ENCODE measurements around the gene DDX54.
"Not testable (repeated sequence)": the region's sequence is repeated elsewhere in the genome, so short reads cannot be mapped to it uniquely, and the experiment has no call there.

The DDX54 gene

DNA sequence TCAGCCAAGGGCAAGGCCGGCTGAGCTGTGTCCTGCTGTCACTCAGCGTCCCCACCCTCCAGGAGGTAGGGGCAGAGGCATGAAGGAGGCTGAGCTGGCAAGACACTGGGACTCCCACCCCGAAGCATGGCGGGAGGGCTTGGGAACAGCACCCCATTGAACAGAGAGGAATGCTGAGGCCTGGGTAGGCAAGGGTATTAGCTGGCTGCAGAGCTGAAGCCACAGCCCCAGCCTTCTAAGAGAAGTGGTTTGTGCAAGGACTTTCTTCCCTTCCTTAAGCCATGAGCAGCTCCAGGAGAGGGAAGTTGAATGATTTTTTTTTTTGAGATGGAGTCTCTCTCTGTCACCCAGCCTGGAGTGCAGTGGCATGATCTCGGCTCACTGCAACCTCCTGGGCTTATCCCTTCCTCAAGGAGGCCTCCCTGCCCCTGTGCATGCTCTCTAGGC is 42.4 kb downstream of the DDX54 start:
- TF ChIP-seq EZH2phosphoT487 (IDR thresholded peaks at IDR 0.05; ENCODE audit: borderline replicate concordance) = no peak
- TF ChIP-seq, protein P1, sequence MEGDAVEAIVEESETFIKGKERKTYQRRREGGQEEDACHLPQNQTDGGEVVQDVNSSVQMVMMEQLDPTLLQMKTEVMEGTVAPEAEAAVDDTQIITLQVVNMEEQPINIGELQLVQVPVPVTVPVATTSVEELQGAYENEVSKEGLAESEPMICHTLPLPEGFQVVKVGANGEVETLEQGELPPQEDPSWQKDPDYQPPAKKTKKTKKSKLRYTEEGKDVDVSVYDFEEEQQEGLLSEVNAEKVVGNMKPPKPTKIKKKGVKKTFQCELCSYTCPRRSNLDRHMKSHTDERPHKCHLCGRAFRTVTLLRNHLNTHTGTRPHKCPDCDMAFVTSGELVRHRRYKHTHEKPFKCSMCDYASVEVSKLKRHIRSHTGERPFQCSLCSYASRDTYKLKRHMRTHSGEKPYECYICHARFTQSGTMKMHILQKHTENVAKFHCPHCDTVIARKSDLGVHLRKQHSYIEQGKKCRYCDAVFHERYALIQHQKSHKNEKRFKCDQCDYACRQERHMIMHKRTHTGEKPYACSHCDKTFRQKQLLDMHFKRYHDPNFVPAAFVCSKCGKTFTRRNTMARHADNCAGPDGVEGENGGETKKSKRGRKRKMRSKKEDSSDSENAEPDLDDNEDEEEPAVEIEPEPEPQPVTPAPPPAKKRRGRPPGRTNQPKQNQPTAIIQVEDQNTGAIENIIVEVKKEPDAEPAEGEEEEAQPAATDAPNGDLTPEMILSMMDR (conservative IDR thresholded peaks at IDR 0.05; ENCODE audit: low read length) = no peak
- Histone ChIP-seq H3K4me1 (ENCODE audit: insufficient read depth, low read length, poor library complexity, severe bottlenecking) (no peaks in the 10 kb centered on the region), H3K9ac (ENCODE audit: low read depth, low read length, poor library complexity, severe bottlenecking) (no peak overlapping the region), H2AFZ (ENCODE audit: low read length) (no peak overlapping the region), H3K9me2 (replicated peaks; ENCODE audit: low read depth, low read length) (no peaks in the 10 kb centered on the region), H3K36me3 (ENCODE audit: insufficient read depth, low read length) (no peaks in the 10 kb centered on the region), H3K4me3 (ENCODE audit: low read length, poor library complexity, severe bottlenecking) (no peak overlapping the region), H3K9me3 (ENCODE audit: insufficient read depth, low read depth, low read length) (no peaks in the 10 kb centered on the region), H3F3A (ENCODE audit: low read depth) (no peaks in the 10 kb centered on the region), H3K4me2 (ENCODE audit: low read depth, low read length, poor library complexity, severe bottlenecking) (no peak overlapping the region), H3K27me3 (ENCODE audit: insufficient read depth, low read length, poor library complexity, severe bottlenecking) (no peaks in the 10 kb centered on the region), H3K79me2 (ENCODE audit: insufficient read depth, low read length) (no peaks in the 10 kb centered on the region), H4K20me1 (ENCODE audit: insufficient read depth, low read length, poor library complexity, severe bottlenecking) (no peaks in the 10 kb centered on the region)

DNA sequence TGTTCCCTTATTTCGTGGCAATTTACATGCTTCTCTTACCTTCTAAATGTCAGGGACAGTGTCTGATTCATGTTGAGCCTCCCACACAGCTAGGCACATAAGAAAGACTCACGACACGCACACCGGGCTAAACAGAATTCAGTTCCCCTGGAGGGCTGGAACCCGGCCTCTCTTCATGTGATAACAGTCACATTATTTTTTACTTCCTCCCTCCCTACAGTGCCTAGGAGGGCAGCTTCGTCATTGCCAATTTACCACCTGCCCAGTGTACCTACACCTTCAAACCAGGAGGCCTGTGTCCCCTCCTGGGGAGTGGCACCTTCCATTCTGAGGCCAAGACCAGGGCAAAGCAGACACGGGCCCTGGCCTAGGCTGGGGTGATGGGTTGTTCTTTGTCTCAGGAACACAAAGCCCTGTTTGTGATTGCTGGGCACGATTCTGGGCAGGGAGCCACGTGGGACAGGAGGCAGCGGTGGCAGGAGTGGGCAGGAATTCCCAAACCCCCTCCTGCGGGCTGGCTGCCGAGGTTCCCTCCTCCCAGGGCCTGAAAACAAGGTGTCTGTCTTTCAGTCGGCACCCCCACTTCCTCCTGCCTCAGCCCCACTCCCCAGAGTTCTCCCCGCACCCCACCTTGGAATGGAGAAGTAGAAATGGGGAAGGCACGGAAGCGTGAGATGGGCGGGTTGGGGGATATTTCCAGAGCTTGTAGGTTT is 42.9 kb downstream of the DDX54 start:
- Histone ChIP-seq H3K79me2 (ENCODE audit: insufficient read depth, low read length) (no peaks in the 10 kb centered on the region), H3K9me2 (replicated peaks; ENCODE audit: low read depth, low read length) (no peaks in the 10 kb centered on the region), H3F3A (ENCODE audit: low read depth) (no peaks in the 10 kb centered on the region), H3K36me3 (ENCODE audit: insufficient read depth, low read length) (no peaks in the 10 kb centered on the region), H2AFZ (ENCODE audit: low read length) (no peak overlapping the region), H3K9ac (ENCODE audit: low read depth, low read length, poor library complexity, severe bottlenecking) (no peak overlapping the region), H4K20me1 (ENCODE audit: insufficient read depth, low read length, poor library complexity, severe bottlenecking) (no peaks in the 10 kb centered on the region), H3K27me3 (ENCODE audit: insufficient read depth, low read length, poor library complexity, severe bottlenecking) (no peaks in the 10 kb centered on the region), H3K9me3 (ENCODE audit: insufficient read depth, low read depth, low read length) (no peaks in the 10 kb centered on the region), H3K4me3 (ENCODE audit: low read length, poor library complexity, severe bottlenecking) (no peak overlapping the region), H3K4me2 (ENCODE audit: low read depth, low read length, poor library complexity, severe bottlenecking) (no peak overlapping the region), H3K4me1 (ENCODE audit: insufficient read depth, low read length, poor library complexity, severe bottlenecking) (no peaks in the 10 kb centered on the region)
- no peak for TF ChIP-seq EZH2phosphoT487 (IDR thresholded peaks at IDR 0.05; ENCODE audit: borderline replicate concordance)
- TF ChIP-seq, protein P1 (conservative IDR thresholded peaks at IDR 0.05; ENCODE audit: low read length) = no peak

DNA sequence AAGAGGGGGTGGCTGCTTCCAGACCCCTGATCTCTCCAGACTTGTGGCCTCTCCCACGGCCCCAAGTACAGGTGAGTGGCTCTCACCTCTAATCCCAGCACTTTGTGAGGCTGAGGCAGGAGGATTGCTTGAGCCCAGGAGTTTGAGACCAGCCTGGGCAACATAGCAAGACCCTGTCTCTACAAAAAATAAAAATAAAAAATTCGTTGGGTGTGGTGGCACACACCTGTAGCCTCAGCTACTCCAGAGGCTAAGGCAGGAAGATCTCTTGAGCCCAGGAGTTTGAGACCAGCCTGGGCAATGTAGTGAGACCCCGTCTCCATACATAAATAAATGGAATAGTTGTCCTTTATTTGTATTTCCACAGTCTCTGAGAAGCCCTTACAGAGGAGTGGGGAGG is 43.6 kb downstream of the DDX54 start:
- H2AFZ ChIP-seq (ENCODE audit: low read length); H4K20me1 ChIP-seq (ENCODE audit: insufficient read depth, low read length, poor library complexity, severe bottlenecking); H3K9ac ChIP-seq (ENCODE audit: low read depth, low read length, poor library complexity, severe bottlenecking); H3K9me3 ChIP-seq (ENCODE audit: insufficient read depth, low read depth, low read length); H3K9me2 ChIP-seq (replicated peaks; ENCODE audit: low read depth, low read length); H3K4me1 ChIP-seq (ENCODE audit: insufficient read depth, low read length, poor library complexity, severe bottlenecking); H3F3A ChIP-seq (ENCODE audit: low read depth); H3K4me2 ChIP-seq (ENCODE audit: low read depth, low read length, poor library complexity, severe bottlenecking); H3K27me3 ChIP-seq (ENCODE audit: insufficient read depth, low read length, poor library complexity, severe bottlenecking); H3K4me3 ChIP-seq (ENCODE audit: low read length, poor library complexity, severe bottlenecking); H3K79me2 ChIP-seq (ENCODE audit: insufficient read depth, low read length); H3K36me3 ChIP-seq (ENCODE audit: insufficient read depth, low read length): not testable (repeated sequence)

DNA sequence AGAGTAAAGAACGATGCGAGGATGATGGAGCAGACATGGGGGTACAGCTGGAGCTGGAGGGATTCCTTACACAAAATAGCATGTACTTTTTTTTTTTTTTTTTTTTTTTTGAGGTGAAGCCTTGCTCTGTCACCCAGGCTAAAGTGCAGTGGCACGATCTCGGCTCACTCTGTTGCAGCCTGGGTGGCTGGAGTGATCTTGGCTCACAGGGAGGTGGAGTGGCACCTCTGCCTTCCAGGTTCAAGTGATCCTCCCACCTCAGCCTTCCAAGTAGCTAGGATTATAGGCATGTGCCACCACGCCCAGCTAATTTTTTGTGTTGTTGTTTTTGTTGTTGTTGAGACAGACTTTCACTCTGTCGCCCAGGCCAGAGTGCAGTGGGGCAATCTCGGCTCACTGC is 44.6 kb downstream of the DDX54 start:
- Histone ChIP-seq H3K4me1 (ENCODE audit: insufficient read depth, low read length, poor library complexity, severe bottlenecking) (no peaks in the 10 kb centered on the region), H3K4me2 (ENCODE audit: low read depth, low read length, poor library complexity, severe bottlenecking) (no peak overlapping the region), H2AFZ (ENCODE audit: low read length) (no peak overlapping the region), H3K79me2 (ENCODE audit: insufficient read depth, low read length) (no peaks in the 10 kb centered on the region), H3K4me3 (ENCODE audit: low read length, poor library complexity, severe bottlenecking) (no peak overlapping the region), H3K9me2 (replicated peaks; ENCODE audit: low read depth, low read length) (no peaks in the 10 kb centered on the region), H3K9ac (ENCODE audit: low read depth, low read length, poor library complexity, severe bottlenecking) (no peak overlapping the region), H3K36me3 (ENCODE audit: insufficient read depth, low read length) (no peaks in the 10 kb centered on the region), H3F3A (ENCODE audit: low read depth) (no peaks in the 10 kb centered on the region), H4K20me1 (ENCODE audit: insufficient read depth, low read length, poor library complexity, severe bottlenecking) (no peaks in the 10 kb centered on the region), H3K27me3 (ENCODE audit: insufficient read depth, low read length, poor library complexity, severe bottlenecking) (no peaks in the 10 kb centered on the region), H3K9me3 (ENCODE audit: insufficient read depth, low read depth, low read length) (no peaks in the 10 kb centered on the region)
- TF ChIP-seq EZH2phosphoT487 (IDR thresholded peaks at IDR 0.05; ENCODE audit: borderline replicate concordance) = no peak
- TF ChIP-seq, protein P1 (conservative IDR thresholded peaks at IDR 0.05; ENCODE audit: low read length) = no peak
